Measurements from ENCODE around the gene KL. TPM values are rescaled to one million over a fixed set of nuclear protein-coding genes. Genes with fewer than 3 reads are reported as not detected.

KL gene
- polyA plus RNA-seq, 2 of the 4 experiments (the other 2 are of a cell fraction), result 0.01 TPM; not detected in 1

DNA sequence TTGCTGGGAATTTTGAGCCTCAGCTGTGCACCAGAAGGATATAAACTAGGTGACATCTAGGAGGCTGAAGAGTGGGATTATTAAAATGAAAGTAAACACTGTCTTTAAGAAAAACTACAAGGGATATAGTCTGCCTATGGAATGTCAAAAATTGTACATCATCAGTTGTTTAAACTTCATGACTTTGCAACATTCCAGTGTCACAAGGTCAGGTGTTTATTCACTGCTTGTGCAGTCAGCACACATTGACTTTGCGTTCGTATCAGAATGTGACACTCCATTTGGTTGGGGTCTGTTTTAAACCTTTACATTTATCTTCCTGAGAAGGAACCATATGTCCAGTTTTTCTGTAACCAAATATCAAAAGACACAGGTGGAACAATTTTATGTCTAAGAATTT is 85.6 kb downstream of the KL start:
- POLR2A ChIA-PET, result no interaction called here
- DNase-seq (ENCODE audit: low read depth in 1 of 2, low spot score in 1 of 2) (no peak), ATAC-seq (no peak), FAIRE-seq (no peak)
- CTCF ChIA-PET, result no interaction called here
- Histone ChIP-seq H3K4me3 (no peak overlapping the region), H3K4me2 (0 out of 3 replicates have a peak overlapping the region, but pooled peaks have one; percentile 25), H3K27ac (no peak overlapping the region), H3K9me3 (no peaks in the 10 kb centered on the region; the same call in 2 of the 3 replicates), H3K4me1 (no peaks in the 10 kb centered on the region)
- no peak for TF ChIP-seq ZNF302 (CRISPR knock-in tag; IDR thresholded peaks at IDR 0.05)
- TF ChIP-seq RARB (CRISPR knock-in tag; IDR thresholded peaks at IDR 0.05), result no peak
- TF ChIP-seq, protein P1, sequence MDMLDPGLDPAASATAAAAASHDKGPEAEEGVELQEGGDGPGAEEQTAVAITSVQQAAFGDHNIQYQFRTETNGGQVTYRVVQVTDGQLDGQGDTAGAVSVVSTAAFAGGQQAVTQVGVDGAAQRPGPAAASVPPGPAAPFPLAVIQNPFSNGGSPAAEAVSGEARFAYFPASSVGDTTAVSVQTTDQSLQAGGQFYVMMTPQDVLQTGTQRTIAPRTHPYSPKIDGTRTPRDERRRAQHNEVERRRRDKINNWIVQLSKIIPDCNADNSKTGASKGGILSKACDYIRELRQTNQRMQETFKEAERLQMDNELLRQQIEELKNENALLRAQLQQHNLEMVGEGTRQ (IDR thresholded peaks at IDR 0.05), result no peak
- no peak for TF ChIP-seq ZFP36 (IDR thresholded peaks at IDR 0.05; ENCODE audit: borderline replicate concordance, partially characterized antibody)
- no peak for TF ChIP-seq REST (IDR thresholded peaks at IDR 0.05)
- TF ChIP-seq CHD4 (IDR thresholded peaks at IDR 0.05; ENCODE audit: borderline replicate concordance), result no peak
- TF ChIP-seq CHD2 (IDR thresholded peaks at IDR 0.05; ENCODE audit: low read length, partially characterized antibody), result no peak
- 67% methylated on average over 2 of the region's 2 CpGs for WGBS (ENCODE audit: missing lambda C conversion rate)

DNA sequence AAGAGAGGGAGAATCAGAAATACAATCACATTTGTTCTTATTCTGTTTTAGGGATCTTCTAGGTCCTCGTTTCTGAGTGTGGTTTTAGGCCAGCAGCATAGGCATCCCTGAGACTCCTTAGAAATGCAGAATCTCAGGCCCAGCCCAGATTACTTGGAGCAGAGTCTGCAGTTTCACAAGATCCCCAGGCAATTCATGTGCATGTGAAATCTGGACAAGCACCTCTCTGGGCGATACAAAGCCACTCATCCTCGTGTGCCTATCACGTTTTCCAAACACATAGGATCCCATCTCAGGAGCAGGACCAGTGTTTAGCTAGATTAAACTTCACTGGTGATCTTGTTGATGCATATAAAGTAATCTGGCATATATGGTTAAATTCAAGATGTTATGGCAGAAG is 87.2 kb downstream of the KL start:
- POLR2A ChIA-PET, result no interaction called here
- DNase-seq (ENCODE audit: low read depth in 1 of 2, low spot score in 1 of 2) (no peak), FAIRE-seq (no peak), ATAC-seq (no peak)
- Histone ChIP-seq H3K4me2 (no peak overlapping the region), H3K4me3 (no peak overlapping the region), H3K27ac (no peak overlapping the region), H3K9me3 (no peaks in the 10 kb centered on the region), H3K4me1 (no peaks in the 10 kb centered on the region)
- WGBS (ENCODE audit: missing lambda C conversion rate), result 82% methylated on average over 4 of the region's 4 CpGs
- CTCF ChIA-PET, result no interaction called here
- TF ChIP-seq FOSB (CRISPR knock-in tag; IDR thresholded peaks at IDR 0.05) (no peak), BCL3 (IDR thresholded peaks at IDR 0.05) (no peak), ZNF302 (CRISPR knock-in tag; IDR thresholded peaks at IDR 0.05) (no peak), NFE2L2 (conservative IDR thresholded peaks at IDR 0.05; ENCODE audit: low read length) (no peak), TFCP2L1 (CRISPR knock-in tag; IDR thresholded peaks at IDR 0.05) (no peak), HOXB13 (CRISPR knock-in tag; IDR thresholded peaks at IDR 0.05; ENCODE audit: low read depth) (no peak), EP300 (IDR thresholded peaks at IDR 0.05) (no peak), ZFP36 (IDR thresholded peaks at IDR 0.05; ENCODE audit: borderline replicate concordance, partially characterized antibody) (no peak), HEYL (CRISPR knock-in tag; IDR thresholded peaks at IDR 0.05) (no peak), EHF (CRISPR knock-in tag; IDR thresholded peaks at IDR 0.05) (no peak), RCOR1 (IDR thresholded peaks at IDR 0.05; ENCODE audit: low read depth, low read length) (no peak), CTCF (IDR thresholded peaks at IDR 0.05) (no peak), KDM5A (IDR thresholded peaks at IDR 0.05) (no peak), MAZ (IDR thresholded peaks at IDR 0.05; ENCODE audit: borderline replicate concordance, low read depth, low read length) (no peak), POLR2AphosphoS2 (conservative IDR thresholded peaks at IDR 0.05; ENCODE audit: low read length) (no peak)
- TF ChIP-seq, protein P2, sequence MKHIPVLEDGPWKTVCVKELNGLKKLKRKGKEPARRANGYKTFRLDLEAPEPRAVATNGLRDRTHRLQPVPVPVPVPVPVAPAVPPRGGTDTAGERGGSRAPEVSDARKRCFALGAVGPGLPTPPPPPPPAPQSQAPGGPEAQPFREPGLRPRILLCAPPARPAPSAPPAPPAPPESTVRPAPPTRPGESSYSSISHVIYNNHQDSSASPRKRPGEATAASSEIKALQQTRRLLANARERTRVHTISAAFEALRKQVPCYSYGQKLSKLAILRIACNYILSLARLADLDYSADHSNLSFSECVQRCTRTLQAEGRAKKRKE (CRISPR knock-in tag; IDR thresholded peaks at IDR 0.05; ENCODE audit: low read depth), result no peak

All from A549 (cell line).